Measurements from ENCODE around the gene NKAIN2.

Gene NKAIN2

DNA sequence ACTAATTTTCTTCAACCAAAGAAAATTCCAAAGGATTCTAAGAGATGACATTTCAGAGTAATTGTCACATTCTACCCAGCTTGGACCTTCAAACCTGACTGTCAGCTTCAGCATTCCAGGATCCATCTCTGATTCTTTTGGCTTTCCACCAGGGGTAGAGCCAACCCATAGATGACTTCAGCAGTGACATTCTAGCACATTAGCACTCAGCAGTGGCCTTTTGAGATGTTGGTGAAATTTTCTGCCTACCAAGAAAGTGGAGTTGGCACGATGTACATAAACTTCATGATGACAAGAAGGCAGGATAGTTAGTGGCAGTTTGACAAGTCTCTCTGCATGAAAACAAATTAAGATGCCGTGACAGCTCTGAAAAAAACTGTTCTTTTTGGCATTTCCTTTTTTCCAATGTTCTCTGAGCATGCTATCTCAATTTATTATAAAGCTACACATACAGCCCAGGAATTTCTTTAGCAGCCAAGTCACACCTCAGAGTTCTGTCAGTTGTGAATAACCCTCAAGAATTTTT is 692.1 kb downstream of the NKAIN2 start:
- Histone ChIP-seq H3K23ac (ENCODE audit: low read depth, low read length, poor library complexity) (no peak overlapping the region), H3K18ac (ENCODE audit: low read length) (no peak overlapping the region), H2BK5ac (ENCODE audit: low read length) (no peak overlapping the region), H3K9ac (ENCODE audit: low read depth, low read length, poor library complexity) (no peak overlapping the region), H4K8ac (ENCODE audit: low read depth, low read length) (no peak overlapping the region), H3K4me2 (ENCODE audit: insufficient read depth, low read length, poor library complexity, severe bottlenecking) (no peak overlapping the region), H3K14ac (ENCODE audit: low read length) (no peak overlapping the region), H2AK5ac (ENCODE audit: low read depth, low read length) (no peak overlapping the region), H3K9me3 (replicated peaks in 1 of 2; ENCODE audit: control insufficient read depth in 2 of 2, insufficient read depth in 1 of 2, low read depth in 1 of 2, low read length in 2 of 2) (no peaks in the 10 kb centered on the region), H4K91ac (ENCODE audit: low read depth, low read length, poor library complexity) (no peak overlapping the region), H3K27me3 (ENCODE audit: control insufficient read depth in 3 of 3, insufficient read depth in 3 of 3, low read depth in 1 of 3, low read length in 3 of 3) (no peaks in the 10 kb centered on the region), H3K4me3 (ENCODE audit: low read length in 2 of 2) (no peak overlapping the region), H2BK15ac (ENCODE audit: low read length) (no peak overlapping the region), H2BK120ac (ENCODE audit: low read depth, low read length) (no peak overlapping the region), H3K27ac (replicated peaks; ENCODE audit: low read length) (no peak overlapping the region), H2AFZ (ENCODE audit: low read length) (no peak overlapping the region), H2BK12ac (ENCODE audit: low read length) (no peak overlapping the region), H3K79me1 (ENCODE audit: low read depth, low read length) (no peaks in the 10 kb centered on the region), H3K4ac (ENCODE audit: low read length) (no peak overlapping the region), H3K36me3 (replicated peaks in 1 of 2; ENCODE audit: control insufficient read depth in 2 of 2, insufficient read depth in 2 of 2, low read length in 2 of 2) (no peaks in the 10 kb centered on the region), H3K4me1 (ENCODE audit: control insufficient read depth in 2 of 2, insufficient read depth in 1 of 2, low read depth in 1 of 2, low read length in 2 of 2) (peaks cover 0 to 1% of the 10 kb centered on the region in 2 donors)
- no peak for DNase-seq (ENCODE audit: low spot score)
- no CpG with 5 or more reads among the region's 2 CpGs for WGBS, 2 donors (ENCODE audit: extremely low coverage in 2 of 2, insufficient read length in 2 of 2, insufficient replicate concordance in 1 of 2)

DNA sequence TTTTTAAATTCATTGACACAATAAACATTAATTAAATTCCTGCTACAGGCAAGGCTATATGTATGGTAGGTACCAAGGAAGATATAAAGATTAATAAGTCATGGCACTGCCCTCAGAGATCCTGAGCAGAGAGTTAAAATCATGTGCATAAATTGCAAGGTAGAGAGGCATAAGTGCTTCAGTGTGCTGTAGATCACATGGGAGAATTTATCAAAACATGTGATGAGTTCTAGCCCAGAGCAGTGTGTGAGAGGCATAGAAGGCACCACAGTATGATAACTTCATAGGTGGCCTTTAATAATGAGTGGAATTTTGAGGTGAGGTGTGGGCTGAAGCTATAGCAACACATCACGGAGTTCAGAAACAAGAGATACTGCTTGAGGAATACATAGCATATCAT is 692.7 kb downstream of the NKAIN2 start:
- H3K23ac ChIP-seq (ENCODE audit: low read depth, low read length, poor library complexity), result no peak overlapping the region
- no peak overlapping the region for H3K9ac ChIP-seq (ENCODE audit: low read depth, low read length, poor library complexity)
- H3K4me2 ChIP-seq (ENCODE audit: insufficient read depth, low read length, poor library complexity, severe bottlenecking), result no peak overlapping the region
- H3K4me1 ChIP-seq (ENCODE audit: control insufficient read depth in 2 of 2, insufficient read depth in 1 of 2, low read depth in 1 of 2, low read length in 2 of 2), result peaks cover 0 to 1% of the 10 kb centered on the region in 2 donors
- H2BK120ac ChIP-seq (ENCODE audit: low read depth, low read length), result no peak overlapping the region
- no peak overlapping the region for H2AK5ac ChIP-seq (ENCODE audit: low read depth, low read length)
- no CpG with 5 or more reads among the region's 1 CpG for WGBS, 2 donors (ENCODE audit: extremely low coverage in 2 of 2, insufficient read length in 2 of 2, insufficient replicate concordance in 1 of 2)
- no peak overlapping the region for H3K4ac ChIP-seq (ENCODE audit: low read length)
- no peak overlapping the region for H2BK5ac ChIP-seq (ENCODE audit: low read length)
- no peak overlapping the region for H3K27ac ChIP-seq (replicated peaks; ENCODE audit: low read length)
- no peaks in the 10 kb centered on the region for H3K79me1 ChIP-seq (ENCODE audit: low read depth, low read length)
- no peak overlapping the region for H3K4me3 ChIP-seq (ENCODE audit: low read length in 2 of 2)
- no peak overlapping the region for H2AFZ ChIP-seq (ENCODE audit: low read length)
- no peak for DNase-seq (ENCODE audit: low spot score)
- no peaks in the 10 kb centered on the region for H3K9me3 ChIP-seq (replicated peaks in 1 of 2; ENCODE audit: control insufficient read depth in 2 of 2, insufficient read depth in 1 of 2, low read depth in 1 of 2, low read length in 2 of 2)
- H3K18ac ChIP-seq (ENCODE audit: low read length), result no peak overlapping the region
- no peak overlapping the region for H3K14ac ChIP-seq (ENCODE audit: low read length)
- H4K91ac ChIP-seq (ENCODE audit: low read depth, low read length, poor library complexity), result no peak overlapping the region
- no peak overlapping the region for H4K8ac ChIP-seq (ENCODE audit: low read depth, low read length)
- no peak overlapping the region for H2BK15ac ChIP-seq (ENCODE audit: low read length)
- H3K27me3 ChIP-seq (ENCODE audit: control insufficient read depth in 3 of 3, insufficient read depth in 3 of 3, low read depth in 1 of 3, low read length in 3 of 3), result no peaks in the 10 kb centered on the region
- H3K36me3 ChIP-seq (replicated peaks in 1 of 2; ENCODE audit: control insufficient read depth in 2 of 2, insufficient read depth in 2 of 2, low read length in 2 of 2), result no peaks in the 10 kb centered on the region
- H2BK12ac ChIP-seq (ENCODE audit: low read length), result no peak overlapping the region

DNA sequence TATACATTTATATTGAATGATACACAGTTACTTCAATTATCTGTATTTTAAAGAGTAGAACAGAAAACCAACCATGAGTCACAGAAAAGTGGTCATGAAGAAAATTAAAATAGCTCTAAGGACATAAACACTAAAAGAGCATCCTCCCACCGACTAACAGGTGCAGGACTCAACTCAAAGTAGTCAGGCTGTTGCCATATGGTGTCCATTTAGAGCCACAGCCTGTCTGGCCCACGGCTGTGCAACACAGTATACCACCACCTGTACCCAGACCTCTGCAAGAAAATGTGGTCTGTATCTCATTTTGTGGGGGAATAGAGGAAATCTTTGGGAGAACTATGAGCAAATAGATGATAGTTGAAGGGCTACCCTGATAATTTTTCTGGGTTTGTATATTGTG is 708.8 kb downstream of the NKAIN2 start:
- no CpG with 5 or more reads among the region's 2 CpGs for WGBS, 2 donors (ENCODE audit: extremely low coverage in 2 of 2, insufficient read length in 2 of 2, insufficient replicate concordance in 1 of 2)
- no peak for DNase-seq (ENCODE audit: low spot score)

DNA sequence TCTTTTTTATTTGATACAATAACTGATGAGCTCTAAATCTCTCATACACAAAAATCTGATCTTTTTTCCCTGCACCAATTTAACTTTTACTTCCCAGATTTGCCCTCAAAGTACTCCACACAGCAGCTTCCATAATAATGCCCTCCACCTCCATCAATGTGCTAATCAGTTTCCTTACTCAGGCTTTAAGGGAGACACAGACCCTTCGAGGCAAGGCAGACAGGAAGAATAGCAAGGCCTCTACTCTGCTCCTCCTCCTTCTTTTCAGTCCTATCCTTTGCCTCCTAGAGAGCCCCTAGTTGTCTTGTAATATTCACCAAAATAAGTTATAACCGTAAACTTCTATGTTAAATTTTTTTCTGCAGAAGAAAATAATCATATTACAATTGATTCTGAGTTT is 713.7 kb downstream of the NKAIN2 start:
- Histone ChIP-seq H3K4ac (ENCODE audit: low read length) (no peak overlapping the region), H2BK5ac (ENCODE audit: low read length) (no peak overlapping the region), H2AK5ac (ENCODE audit: low read depth, low read length) (no peak overlapping the region), H2AFZ (ENCODE audit: low read length) (no peak overlapping the region), H3K27ac (replicated peaks; ENCODE audit: low read length) (no peak overlapping the region), H3K23ac (ENCODE audit: low read depth, low read length, poor library complexity) (no peak overlapping the region), H2BK12ac (ENCODE audit: low read length) (no peak overlapping the region), H3K36me3 (replicated peaks in 1 of 2; ENCODE audit: control insufficient read depth in 2 of 2, insufficient read depth in 2 of 2, low read length in 2 of 2) (no peaks in the 10 kb centered on the region), H2BK15ac (ENCODE audit: low read length) (no peak overlapping the region), H4K8ac (ENCODE audit: low read depth, low read length) (no peak overlapping the region), H3K4me1 (ENCODE audit: control insufficient read depth in 2 of 2, insufficient read depth in 1 of 2, low read depth in 1 of 2, low read length in 2 of 2) (peaks cover 0 to 2% of the 10 kb centered on the region in 2 donors), H3K14ac (ENCODE audit: low read length) (no peak overlapping the region), H3K79me1 (ENCODE audit: low read depth, low read length) (no peaks in the 10 kb centered on the region), H3K4me3 (ENCODE audit: low read length in 2 of 2) (no peak overlapping the region), H2BK120ac (ENCODE audit: low read depth, low read length) (no peak overlapping the region), H3K9ac (ENCODE audit: low read depth, low read length, poor library complexity) (no peak overlapping the region), H3K27me3 (ENCODE audit: control insufficient read depth in 3 of 3, insufficient read depth in 3 of 3, low read depth in 1 of 3, low read length in 3 of 3) (no peaks in the 10 kb centered on the region), H4K91ac (ENCODE audit: low read depth, low read length, poor library complexity) (no peak overlapping the region), H3K4me2 (ENCODE audit: insufficient read depth, low read length, poor library complexity, severe bottlenecking) (no peak overlapping the region), H3K18ac (ENCODE audit: low read length) (no peak overlapping the region), H3K9me3 (replicated peaks in 1 of 2; ENCODE audit: control insufficient read depth in 2 of 2, insufficient read depth in 1 of 2, low read depth in 1 of 2, low read length in 2 of 2) (peaks cover 0 to 6% of the 10 kb centered on the region in 2 donors)
- no peak for DNase-seq (ENCODE audit: low spot score)
- WGBS, 2 donors (ENCODE audit: extremely low coverage in 2 of 2, insufficient read length in 2 of 2, insufficient replicate concordance in 1 of 2), result no CpG with 5 or more reads among the region's 2 CpGs

More for the DNA sequence above, 708.8 kb downstream of the NKAIN2 start:
- no peak overlapping the region for H3K9ac ChIP-seq (ENCODE audit: low read depth, low read length, poor library complexity)
- no peak overlapping the region for H2BK15ac ChIP-seq (ENCODE audit: low read length)
- no peak overlapping the region for H2BK120ac ChIP-seq (ENCODE audit: low read depth, low read length)
- no peak overlapping the region for H3K27ac ChIP-seq (replicated peaks; ENCODE audit: low read length)
- H3K27me3 ChIP-seq (ENCODE audit: control insufficient read depth in 3 of 3, insufficient read depth in 3 of 3, low read depth in 1 of 3, low read length in 3 of 3), result no peaks in the 10 kb centered on the region
- H4K91ac ChIP-seq (ENCODE audit: low read depth, low read length, poor library complexity), result no peak overlapping the region
- H3K4ac ChIP-seq (ENCODE audit: low read length), result no peak overlapping the region
- H3K4me1 ChIP-seq (ENCODE audit: control insufficient read depth in 2 of 2, insufficient read depth in 1 of 2, low read depth in 1 of 2, low read length in 2 of 2), result peaks cover 0 to 2% of the 10 kb centered on the region in 2 donors
- no peak overlapping the region for H2AK5ac ChIP-seq (ENCODE audit: low read depth, low read length)
- H3K4me2 ChIP-seq (ENCODE audit: insufficient read depth, low read length, poor library complexity, severe bottlenecking), result no peak overlapping the region
- H3K36me3 ChIP-seq (replicated peaks in 1 of 2; ENCODE audit: control insufficient read depth in 2 of 2, insufficient read depth in 2 of 2, low read length in 2 of 2), result no peaks in the 10 kb centered on the region
- no peak overlapping the region for H2BK5ac ChIP-seq (ENCODE audit: low read length)
- H2AFZ ChIP-seq (ENCODE audit: low read length), result no peak overlapping the region
- H3K4me3 ChIP-seq (ENCODE audit: low read length in 2 of 2), result no peak overlapping the region
- H3K14ac ChIP-seq (ENCODE audit: low read length), result no peak overlapping the region
- no peak overlapping the region for H3K23ac ChIP-seq (ENCODE audit: low read depth, low read length, poor library complexity)
- no peaks in the 10 kb centered on the region for H3K9me3 ChIP-seq (replicated peaks in 1 of 2; ENCODE audit: control insufficient read depth in 2 of 2, insufficient read depth in 1 of 2, low read depth in 1 of 2, low read length in 2 of 2)
- no peak overlapping the region for H3K18ac ChIP-seq (ENCODE audit: low read length)
- H2BK12ac ChIP-seq (ENCODE audit: low read length), result no peak overlapping the region
- no peaks in the 10 kb centered on the region for H3K79me1 ChIP-seq (ENCODE audit: low read depth, low read length)
- no peak overlapping the region for H4K8ac ChIP-seq (ENCODE audit: low read depth, low read length)
